A549 (cell line): ENCODE measurements around the gene CDK5R1. TPM values are rescaled to one million over a fixed set of nuclear protein-coding genes. Genes with fewer than 3 reads are reported as not detected.
"Not testable (repeated sequence)": the region's sequence is repeated elsewhere in the genome, so short reads cannot be mapped to it uniquely, and the experiment has no call there.

Experiments
- ATAC-seq, 2 experiments: fragments of 200-7000 bp in 1 of 2; fragments of >200 bp in 1 of 2; cut with Nextera tagmentation in 1 of 2; cut with Tn5 transposase in 1 of 2; 3 replicates each; pipeline versions ENCODE4 v1.8.0 to v1.9.1; 2018 to 2020; ENCODE audit warnings: mild to moderate bottlenecking in 1 of 2, moderate library complexity in 1 of 2
- CTCF ChIA-PET: fragments of 300-600 bp; sonication (Branson Sonifier 250); formaldehyde crosslinking; extraction: SDS; loops from one replicate; lab custom pipeline; 2021; ENCODE audit warnings: antibody characterized with exemption, inconsistent platforms; lab: Yijun Ruan, JAX
- POLR2A ChIA-PET: fragments of 350-600 bp; formaldehyde crosslinking; extraction: SDS; loops from one replicate; lab custom pipeline; 2021; ENCODE audit warnings: antibody characterized with exemption, inconsistent platforms; lab: Yijun Ruan, JAX
- DNase-seq, 2 experiments: peaks; one replicate each; pipeline versions ENCODE4 v3.0.0 to v3.0.0-alpha.2; 2011 to 2016; ENCODE audit warnings: low read depth in 1 of 2, low spot score in 1 of 2
- FAIRE-seq: peaks from 2 replicates; lab custom pipeline; 2011; peaks lifted over from hg19 to GRCh38; lab: Jason Lieb, UNC
- H3K27ac ChIP-seq, 2 experiments: fragments of >200 bp; sonication (Bioruptor Twin); formaldehyde crosslinking; 3 replicates each; pipeline ENCODE4 v1.5.1; 2016 to 2017
- H3K4me1 ChIP-seq: fragments of >200 bp; sonication (Bioruptor Twin); formaldehyde crosslinking; 3 replicates; pipeline ENCODE4 v1.6.1; 2016
- H3K4me2 ChIP-seq: fragments of >200 bp; sonication (Bioruptor Twin); formaldehyde crosslinking; 3 replicates; pipeline ENCODE4 v1.6.1; 2016
- H3K4me3 ChIP-seq: fragments of >200 bp; sonication (Bioruptor Twin); formaldehyde crosslinking; 3 replicates; pipeline ENCODE4 v1.5.1; 2016
- H3K9me3 ChIP-seq: fragments of >200 bp; sonication (Bioruptor Twin); formaldehyde crosslinking; 3 replicates; pipeline ENCODE4 v1.6.1; 2016
- CEBPB ChIP-seq, 2 experiments: fragments of >200 bp in 1 of 2; sonication (Bioruptor Twin) in 1 of 2; formaldehyde crosslinking in 1 of 2; IDR thresholded peaks; 2 replicates each; pipeline ENCODE4 v1.6.1; 2012 to 2016
- CHD4 ChIP-seq: fragments of 200-600 bp; sonication (generic); IDR thresholded peaks from 2 replicates; pipeline ENCODE4 v1.6.1; 2016; ENCODE audit warnings: antibody characterized with exemption, mild to moderate bottlenecking, borderline replicate concordance
- EHF ChIP-seq: fragments of 250-450 bp; sonication (Bioruptor Pico); IDR thresholded peaks from 2 replicates; pipeline ENCODE4 v1.5.0; 2020; ENCODE audit warnings: mild to moderate bottlenecking
- ELK1 ChIP-seq: fragments of 150-350 bp; IDR thresholded peaks from 2 replicates; pipeline ENCODE4 v1.6.1; 2014; ENCODE audit warnings: low read depth, mild to moderate bottlenecking, low read length
- ESRRA ChIP-seq: fragments of 150-350 bp; IDR thresholded peaks from 2 replicates; pipeline ENCODE4 v1.6.1; 2014; ENCODE audit warnings: mild to moderate bottlenecking, low read length, borderline replicate concordance
- FOXS1 ChIP-seq: fragments of 250-450 bp; sonication (Bioruptor Pico); IDR thresholded peaks from 2 replicates; pipeline ENCODE4 v1.5.0; 2020; ENCODE audit warnings: mild to moderate bottlenecking, moderate library complexity
- HEYL ChIP-seq: fragments of 250-450 bp; sonication (Bioruptor Pico); IDR thresholded peaks from 2 replicates; pipeline ENCODE4 v1.8.0; 2021; ENCODE audit warnings: mild to moderate bottlenecking, moderate library complexity
- HOXA7 ChIP-seq: fragments of 250-450 bp; sonication (Bioruptor Pico); IDR thresholded peaks from 2 replicates; pipeline ENCODE4 v1.5.0; 2020; ENCODE audit warnings: mild to moderate bottlenecking, moderate library complexity
- JUNB ChIP-seq: fragments of >200 bp; sonication (Bioruptor Twin); formaldehyde crosslinking; IDR thresholded peaks from 2 replicates; pipeline ENCODE4 v1.6.1; 2016
- KDM1A ChIP-seq: fragments of 200-600 bp; sonication (generic); IDR thresholded peaks from 2 replicates; pipeline ENCODE4 v1.6.1; 2016; ENCODE audit warnings: low read depth, mild to moderate bottlenecking
- KDM5A ChIP-seq: fragments of 200-600 bp; sonication (generic); IDR thresholded peaks from 2 replicates; pipeline ENCODE4 v1.6.1; 2016; ENCODE audit warnings: antibody characterized with exemption, mild to moderate bottlenecking
- MAZ ChIP-seq: fragments of 150-350 bp; IDR thresholded peaks from 2 replicates; pipeline ENCODE4 v1.6.1; 2014; ENCODE audit warnings: antibody characterized with exemption, low read depth, low read length, borderline replicate concordance
- NPAS2 ChIP-seq: fragments of 250-450 bp; sonication (Bioruptor Pico); IDR thresholded peaks from 2 replicates; pipeline ENCODE4 v1.8.0; 2022; ENCODE audit warnings: mild to moderate bottlenecking, moderate library complexity, borderline replicate concordance
- POLR2A ChIP-seq: IDR thresholded peaks from 2 replicates; pipeline ENCODE4 v1.6.1; 2012; ENCODE audit warnings: mild to moderate bottlenecking, low read length
- POLR2AphosphoS2 ChIP-seq: conservative IDR thresholded peaks from 2 replicates; pipeline ENCODE4 v1.6.1; 2012; ENCODE audit warnings: low read length, improper control_type of control experiment, inconsistent platforms
- RARB ChIP-seq: fragments of 250-450 bp; sonication (Bioruptor Pico); IDR thresholded peaks from 2 replicates; pipeline ENCODE4 v1.8.0; 2021; ENCODE audit warnings: mild to moderate bottlenecking, moderate library complexity
- SREBF2 ChIP-seq: fragments of 450-650 bp; IDR thresholded peaks from 2 replicates; pipeline ENCODE4 v1.6.1; 2014; ENCODE audit warnings: mild to moderate bottlenecking, moderate library complexity
- ZFP36 ChIP-seq: fragments of 450-650 bp; IDR thresholded peaks from 2 replicates; pipeline ENCODE4 v1.6.1; 2014; ENCODE audit warnings: borderline replicate concordance; ENCODE audit not compliant: partially characterized antibody
- ZNF302 ChIP-seq: fragments of 250-450 bp; sonication (Bioruptor Pico); IDR thresholded peaks from 2 replicates; pipeline ENCODE4 v1.9.0; 2021; ENCODE audit warnings: inconsistent platforms, mild to moderate bottlenecking, moderate library complexity
- WGBS: methylation state at CpG from one replicate; pipeline ENCODE4 v1.1.6; 2017; ENCODE audit errors: missing lambda C conversion rate; 5-methylcytosine and 5-hydroxymethylcytosine counted together
- polyA plus RNA-seq, 4 experiments: library from polyadenylated mRNA; depleted of rRNA in 3 of 4; stranded (reverse); fragments of >200 nt; fragmentation: RNase III in 1 of 4; extraction: RNeasy Plus Mini Kit Qiagen cat#74134 plus additional on column Dnase treatment in 1 of 4; gene quantifications; 2 replicates in 3 of 4; 3 replicates in 1 of 4; pipeline ENCODE4 v1.2.3, GENCODE V29; 2011 to 2017
- TF ChIP-seq, protein P1 (sequence below): IDR thresholded peaks from 2 replicates; pipeline ENCODE4 v1.6.1; 2012; ENCODE audit warnings: low read depth, borderline replicate concordance
- TF ChIP-seq, protein P2 (sequence below): fragments of 250-450 bp; sonication (Bioruptor Pico); IDR thresholded peaks from 2 replicates; pipeline ENCODE4 v1.5.0; 2020; ENCODE audit warnings: low read depth, mild to moderate bottlenecking, moderate library complexity

The CDK5R1 gene
- polyA plus RNA-seq, 2 of the 4 experiments (the other 2 are of a cell fraction), result 0.93 to 2.8 TPM

DNA sequence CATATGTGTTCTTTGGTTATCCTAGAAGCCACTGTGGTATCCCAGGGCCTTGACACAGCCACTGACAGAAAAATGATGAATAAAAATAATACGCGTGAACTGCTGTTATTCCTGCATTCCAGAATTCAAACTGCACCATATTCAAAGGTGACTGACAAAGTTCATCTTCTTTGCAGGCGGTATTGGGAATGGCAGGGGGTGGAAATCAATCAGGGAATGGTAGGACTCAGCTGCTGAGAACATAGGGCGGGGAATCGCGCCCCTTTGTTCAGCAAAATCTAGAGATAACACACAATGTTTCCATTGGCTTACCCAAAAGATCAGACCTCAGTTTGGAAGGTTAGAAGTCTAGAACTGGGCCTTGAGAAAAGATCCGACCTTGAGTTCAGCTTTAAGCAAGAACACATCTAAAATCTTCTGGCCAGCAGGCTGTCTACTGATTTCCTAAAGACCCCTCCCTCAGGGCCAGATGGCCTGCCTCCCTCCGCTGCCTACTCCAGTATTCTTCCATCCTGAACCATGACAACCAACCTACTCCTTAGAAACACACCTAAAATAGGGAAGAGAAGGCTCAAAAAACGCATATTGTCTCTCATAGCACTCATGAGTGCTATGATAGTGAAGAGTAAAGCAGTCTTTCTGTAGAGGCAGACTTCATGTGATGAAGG, 34.1 kb downstream of the CDK5R1 start:
- POLR2A ChIA-PET, result no interaction called here
- no peaks in the 10 kb centered on the region for H3K4me1 ChIP-seq
- H3K9me3 ChIP-seq, result no peaks in the 10 kb centered on the region
- DNase-seq, result no peak
- no peak overlapping the region for H3K27ac ChIP-seq
- no peak for FAIRE-seq
- ATAC-seq, result no peak
- H3K4me3 ChIP-seq, result no peak overlapping the region
- CTCF ChIA-PET, result interaction anchor here (1.0 kb wide), 1 partner anchor 356 kb away, joined by 3 read pairs; the partner anchor contains the start of gene MYO1D
- H3K4me2 ChIP-seq, result no peak overlapping the region
- TF ChIP-seq CEBPB (IDR thresholded peaks at IDR 0.05) (no peak), ELK1 (no peak), FOXS1 (no peak)
- 79% methylated on average over 9 of the region's 9 CpGs for WGBS

- WGBS, result 81% methylated on average over 11 of the region's 11 CpGs
- TF ChIP-seq ZNF302 (CRISPR knock-in tag) (no peak), CHD4 (no peak), JUNB (no peak), KDM5A (no peak), POLR2A (no peak)
- TF ChIP-seq, protein P1, sequence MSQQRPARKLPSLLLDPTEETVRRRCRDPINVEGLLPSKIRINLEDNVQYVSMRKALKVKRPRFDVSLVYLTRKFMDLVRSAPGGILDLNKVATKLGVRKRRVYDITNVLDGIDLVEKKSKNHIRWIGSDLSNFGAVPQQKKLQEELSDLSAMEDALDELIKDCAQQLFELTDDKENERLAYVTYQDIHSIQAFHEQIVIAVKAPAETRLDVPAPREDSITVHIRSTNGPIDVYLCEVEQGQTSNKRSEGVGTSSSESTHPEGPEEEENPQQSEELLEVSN, result no peak
- Histone ChIP-seq H3K4me2 (no peak overlapping the region), H3K9me3 (no peaks in the 10 kb centered on the region), H3K4me3 (no peak overlapping the region), H3K27ac (no peak overlapping the region), H3K4me1 (no peaks in the 10 kb centered on the region)
- FAIRE-seq (no peak), ATAC-seq (no peak), DNase-seq (no peak)
- POLR2A ChIA-PET, result no interaction called here
- CTCF ChIA-PET, result no interaction called here
Observed at GRCh38 chr17:32523017-32523680, 36.4 kb downstream of the CDK5R1 start.

- Histone ChIP-seq H3K9me3 (no peaks in the 10 kb centered on the region), H3K4me2 (no peak overlapping the region), H3K27ac (no peak overlapping the region)
- DNase-seq (no peak), FAIRE-seq (no peak)
- WGBS, result 77% methylated on average over 12 of the region's 12 CpGs
- POLR2A ChIA-PET, result no interaction called here
- CTCF ChIA-PET, result interaction anchor here (1.0 kb wide), 1 partner anchor 44 kb away, joined by 3 read pairs; no protein-coding TSS in a partner anchor
- TF ChIP-seq ESRRA, result no peak
- TF ChIP-seq POLR2AphosphoS2, result no peak
- TF ChIP-seq, all 56 proteins: peak for 0
- no peak overlapping the region for H3K4me3 ChIP-seq
- H3K4me1 ChIP-seq, result no peaks in the 10 kb centered on the region
- no peak for ATAC-seq
Observed at GRCh38 chr17:32523827-32524552, 37.2 kb downstream of the CDK5R1 start.

DNA sequence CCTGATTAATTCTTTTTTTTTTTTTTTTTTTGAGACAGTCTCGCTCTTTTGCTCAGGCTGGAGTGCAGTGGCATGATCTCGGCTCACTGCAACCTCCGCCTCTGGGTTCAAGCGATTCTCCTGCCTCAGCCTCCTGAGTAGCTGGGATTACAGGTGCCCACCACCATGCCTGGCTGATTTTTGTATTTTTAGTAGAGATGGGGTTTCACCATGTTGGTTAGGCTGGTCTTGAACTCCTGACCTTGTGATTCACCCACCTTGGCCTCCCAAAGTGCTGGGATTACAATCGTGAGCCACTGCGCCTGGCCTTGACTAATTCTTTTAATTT, 37.7 kb downstream of the CDK5R1 start:
- H3K9me3 ChIP-seq, H3K4me1 ChIP-seq, H3K4me2 ChIP-seq, POLR2A ChIA-PET, H3K27ac ChIP-seq, H3K4me3 ChIP-seq, FAIRE-seq, ATAC-seq, DNase-seq: not testable (repeated sequence)
- CTCF ChIA-PET, result interaction anchor here (1.0 kb wide), 1 partner anchor 43 kb away, joined by 3 read pairs; no protein-coding TSS in a partner anchor
- 77% methylated on average over 6 of the region's 6 CpGs for WGBS

GRCh38 chr17:32525122-32525521, 38.3 kb downstream of the CDK5R1 start:
- H3K4me2 ChIP-seq, result no peak overlapping the region
- no peak overlapping the region for H3K4me3 ChIP-seq
- WGBS, result 47% methylated on average over 4 of the region's 4 CpGs
- H3K4me1 ChIP-seq, result no peaks in the 10 kb centered on the region
- ATAC-seq, result no peak
- no peaks in the 10 kb centered on the region for H3K9me3 ChIP-seq
- CTCF ChIA-PET, result interaction anchor here (0.6 to 1.5 kb wide), 5 partner anchors 8 to 1252 kb away, joined by 3 to 5 read pairs (median 4); no protein-coding TSS in a partner anchor
- no peak overlapping the region for H3K27ac ChIP-seq
- no peak for DNase-seq
- no peak for FAIRE-seq
- POLR2A ChIA-PET, result no interaction called here
- TF ChIP-seq KDM5A, result no peak
- TF ChIP-seq SREBF2, result no peak
- no peak for TF ChIP-seq RARB (CRISPR knock-in tag)
- no peak for TF ChIP-seq NPAS2
- TF ChIP-seq, protein P2, sequence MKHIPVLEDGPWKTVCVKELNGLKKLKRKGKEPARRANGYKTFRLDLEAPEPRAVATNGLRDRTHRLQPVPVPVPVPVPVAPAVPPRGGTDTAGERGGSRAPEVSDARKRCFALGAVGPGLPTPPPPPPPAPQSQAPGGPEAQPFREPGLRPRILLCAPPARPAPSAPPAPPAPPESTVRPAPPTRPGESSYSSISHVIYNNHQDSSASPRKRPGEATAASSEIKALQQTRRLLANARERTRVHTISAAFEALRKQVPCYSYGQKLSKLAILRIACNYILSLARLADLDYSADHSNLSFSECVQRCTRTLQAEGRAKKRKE (CRISPR knock-in tag), result no peak
- no peak for TF ChIP-seq JUNB
- no peak for TF ChIP-seq KDM1A
- no peak for TF ChIP-seq MAZ
- TF ChIP-seq ZNF302 (CRISPR knock-in tag), result no peak
- TF ChIP-seq EHF (CRISPR knock-in tag), result no peak
- TF ChIP-seq HOXA7 (CRISPR knock-in tag), result no peak
- TF ChIP-seq HEYL, result no peak
- TF ChIP-seq, protein P1, result no peak
- TF ChIP-seq ZFP36, result no peak
